Erythroblast (primary cell): Measurements from ENCODE around the gene ATM.
A peak's percentile ranks its signal among the peaks of the same experiment; 100 is the strongest.

Source experiments
- DNase-seq, 2 experiments: peaks; one replicate each; lab custom pipeline; 2025; lab: John Stamatoyannopoulos, UW
- GATA1 ChIP-seq: IDR thresholded peaks from 2 replicates; pipeline ENCODE4 v1.6.1; 2011; ENCODE audit warnings: low read depth, mild to moderate bottlenecking, control low read depth, low read length, moderate library complexity
- POLR2A ChIP-seq: IDR thresholded peaks from 2 replicates; pipeline ENCODE4 v1.6.1; 2011; ENCODE audit warnings: mild to moderate bottlenecking, low read length

Gene ATM

DNA sequence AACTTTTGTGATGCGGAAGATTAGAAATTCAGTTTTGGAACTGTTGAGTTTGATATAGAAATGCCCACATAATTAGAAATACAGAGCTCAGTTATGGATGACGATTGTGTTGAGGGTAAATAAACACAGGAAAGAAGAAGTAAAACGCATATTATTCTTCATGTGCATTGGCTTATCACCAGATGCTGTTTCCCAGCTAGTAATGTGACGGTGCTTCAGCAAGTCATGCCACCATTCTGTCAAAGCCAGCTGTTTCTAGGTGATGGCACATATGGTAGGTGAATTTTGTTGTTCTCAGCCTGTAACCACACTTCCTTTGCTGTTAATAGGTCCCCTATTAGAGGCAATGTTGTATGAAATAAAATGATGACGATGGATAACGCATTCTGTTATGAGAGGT, 175.6 kb downstream of the ATM start:
- DNase-seq = no peak
- TF ChIP-seq POLR2A (no peak), GATA1 (no peak)

DNA sequence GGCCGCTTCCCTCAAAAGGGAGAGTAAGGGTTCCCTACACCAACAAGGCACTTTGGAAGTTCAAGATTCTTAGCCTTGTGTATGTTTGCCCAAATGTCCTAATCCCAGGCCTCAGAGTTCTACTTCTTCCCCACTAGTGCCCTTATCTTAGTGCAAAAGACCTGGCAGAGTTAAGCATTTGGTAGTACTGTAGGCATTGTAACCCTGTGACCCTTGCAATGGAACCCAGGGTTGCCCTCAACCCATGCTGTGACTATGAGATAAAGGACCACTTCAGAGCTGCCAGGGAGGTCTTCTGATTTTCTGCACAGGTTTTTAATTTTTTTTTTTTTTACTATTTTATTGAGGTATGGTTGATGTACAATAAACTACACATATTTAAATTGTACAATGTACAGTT, 179.4 kb downstream of the ATM start:
- DNase-seq = peak in 1 of 2 experiments; percentile 26
- no peak for TF ChIP-seq GATA1
- TF ChIP-seq POLR2A = no peak

DNA sequence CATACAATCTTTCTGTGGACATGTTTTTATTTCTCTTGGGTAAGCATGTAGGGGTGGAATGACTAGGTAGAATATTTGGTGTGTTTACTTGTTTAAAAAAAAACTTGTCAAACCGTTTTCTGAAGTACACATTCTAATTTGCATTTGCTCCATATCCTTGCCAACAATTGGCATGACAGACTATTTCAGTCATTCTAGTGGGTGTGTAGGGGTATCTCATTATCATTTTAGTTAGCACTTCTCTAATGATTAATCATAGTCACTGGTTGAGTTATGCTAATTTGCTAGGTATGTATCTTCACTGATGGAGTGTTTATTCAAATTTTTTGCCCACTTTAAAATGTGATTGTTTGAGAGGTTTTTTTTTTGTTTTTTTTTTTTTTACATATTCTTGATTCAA, 180.2 kb downstream of the ATM start:
- TF ChIP-seq GATA1 = no peak
- no peak for TF ChIP-seq POLR2A
- DNase-seq = no peak

DNA sequence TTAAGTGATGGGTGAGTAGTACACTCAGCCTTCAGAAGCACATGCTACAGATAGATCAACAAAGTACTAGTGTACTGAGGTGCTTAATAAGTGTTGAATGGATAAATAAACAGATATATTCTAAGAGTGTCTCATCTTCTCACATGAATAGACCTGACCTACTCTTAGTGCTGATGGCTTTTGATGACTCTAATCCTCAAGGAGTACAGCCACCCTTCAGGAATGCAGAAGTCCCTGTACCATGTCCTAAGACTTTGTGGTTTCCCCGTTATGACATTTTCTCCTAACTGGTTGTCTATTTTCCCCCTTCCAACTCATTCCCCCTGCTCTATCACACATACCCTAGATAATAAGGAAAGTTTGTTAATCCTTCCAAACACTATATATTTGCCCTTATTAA, 182.8 kb downstream of the ATM start:
- DNase-seq = no peak
- TF ChIP-seq GATA1 (no peak), POLR2A (no peak)

DNA sequence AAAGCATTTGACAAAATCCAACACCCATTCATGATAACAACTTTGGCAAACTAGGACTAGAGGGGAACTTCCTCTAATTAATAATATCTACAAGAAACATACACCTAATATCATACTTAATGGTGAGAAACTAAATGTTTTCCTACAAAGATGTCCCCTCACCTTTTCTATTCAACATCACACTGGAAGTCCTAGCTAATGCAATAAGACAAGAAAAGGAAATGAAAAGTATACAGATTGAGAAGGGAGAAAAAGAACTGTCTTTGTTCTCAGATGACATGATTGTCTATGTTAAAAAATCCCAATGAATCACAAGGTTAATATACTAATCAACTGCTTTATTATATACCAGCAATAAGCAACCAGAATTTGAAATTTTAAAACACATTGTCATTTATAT, 192.1 kb downstream of the ATM start:
- DNase-seq = no peak
- TF ChIP-seq GATA1 (no peak), POLR2A (no peak)

DNA sequence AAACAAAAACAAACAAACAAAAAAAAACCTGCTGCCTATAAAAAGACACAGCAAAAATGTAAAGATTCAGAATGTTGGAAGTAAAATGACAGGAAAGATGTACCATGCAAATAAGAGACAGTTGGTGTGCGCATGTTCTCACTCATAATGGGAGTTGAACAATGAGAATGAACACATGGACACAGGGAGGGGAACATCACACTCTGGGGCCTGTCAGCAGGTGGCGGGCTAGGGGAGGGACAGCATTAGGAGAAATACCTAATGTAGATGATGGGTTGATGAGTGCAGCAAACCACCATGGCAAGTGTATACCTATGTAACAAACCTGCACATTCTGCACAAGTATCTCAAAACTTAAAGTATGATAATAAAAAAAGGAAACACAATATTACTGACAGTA, 194.7 kb downstream of the ATM start:
- peak; percentile 16 to 39 for DNase-seq
